Measurements from ENCODE around the gene CHST3.

Gene CHST3

GRCh38 chr10:71931295-71931694 lies 32.9 kb upstream of the CHST3 start:
- Histone ChIP-seq H2AFZ (ENCODE audit: low read length) (no peak overlapping the region), H3K9me2 (replicated peaks; ENCODE audit: low read depth, low read length) (no peaks in the 10 kb centered on the region), H3K4me2 (ENCODE audit: low read depth, low read length, poor library complexity, severe bottlenecking) (no peak overlapping the region), H3K4me3 (ENCODE audit: low read length, poor library complexity, severe bottlenecking) (no peak overlapping the region), H3K36me3 (ENCODE audit: insufficient read depth, low read length) (no peaks in the 10 kb centered on the region), H3K9me3 (ENCODE audit: insufficient read depth, low read depth, low read length) (no peaks in the 10 kb centered on the region), H4K20me1 (ENCODE audit: insufficient read depth, low read length, poor library complexity, severe bottlenecking) (no peaks in the 10 kb centered on the region), H3F3A (ENCODE audit: low read depth) (no peaks in the 10 kb centered on the region), H3K79me2 (ENCODE audit: insufficient read depth, low read length) (no peaks in the 10 kb centered on the region), H3K27me3 (ENCODE audit: insufficient read depth, low read length, poor library complexity, severe bottlenecking) (no peaks in the 10 kb centered on the region), H3K9ac (ENCODE audit: low read depth, low read length, poor library complexity, severe bottlenecking) (no peak overlapping the region), H3K4me1 (ENCODE audit: insufficient read depth, low read length, poor library complexity, severe bottlenecking) (no peaks in the 10 kb centered on the region)
- no peak for TF ChIP-seq EZH2phosphoT487 (IDR thresholded peaks at IDR 0.05; ENCODE audit: borderline replicate concordance)
- no peak for TF ChIP-seq CTCF (conservative IDR thresholded peaks at IDR 0.05; ENCODE audit: low read length)

- Histone ChIP-seq H3K9me2 (replicated peaks; ENCODE audit: low read depth, low read length) (no peaks in the 10 kb centered on the region), H3K36me3 (ENCODE audit: insufficient read depth, low read length) (no peaks in the 10 kb centered on the region), H3K27me3 (ENCODE audit: insufficient read depth, low read length, poor library complexity, severe bottlenecking) (no peaks in the 10 kb centered on the region), H3F3A (ENCODE audit: low read depth) (no peaks in the 10 kb centered on the region), H3K4me1 (ENCODE audit: insufficient read depth, low read length, poor library complexity, severe bottlenecking) (no peaks in the 10 kb centered on the region), H3K79me2 (ENCODE audit: insufficient read depth, low read length) (no peaks in the 10 kb centered on the region), H3K4me3 (ENCODE audit: low read length, poor library complexity, severe bottlenecking) (no peak overlapping the region), H4K20me1 (ENCODE audit: insufficient read depth, low read length, poor library complexity, severe bottlenecking) (no peaks in the 10 kb centered on the region), H2AFZ (ENCODE audit: low read length) (no peak overlapping the region), H3K9ac (ENCODE audit: low read depth, low read length, poor library complexity, severe bottlenecking) (no peak overlapping the region), H3K9me3 (ENCODE audit: insufficient read depth, low read depth, low read length) (no peaks in the 10 kb centered on the region), H3K4me2 (ENCODE audit: low read depth, low read length, poor library complexity, severe bottlenecking) (no peak overlapping the region)
- TF ChIP-seq CTCF (conservative IDR thresholded peaks at IDR 0.05; ENCODE audit: low read length) = no peak
- TF ChIP-seq EZH2phosphoT487 (IDR thresholded peaks at IDR 0.05; ENCODE audit: borderline replicate concordance) = no peak
Observed at GRCh38 chr10:71933651-71934050, 30.5 kb upstream of the CHST3 start.

- Histone ChIP-seq H3K9me2 (replicated peaks; ENCODE audit: low read depth, low read length) (no peaks in the 10 kb centered on the region), H3K27me3 (ENCODE audit: insufficient read depth, low read length, poor library complexity, severe bottlenecking) (no peaks in the 10 kb centered on the region), H3K4me2 (ENCODE audit: low read depth, low read length, poor library complexity, severe bottlenecking) (no peak overlapping the region), H3K4me1 (ENCODE audit: insufficient read depth, low read length, poor library complexity, severe bottlenecking) (no peaks in the 10 kb centered on the region), H3F3A (ENCODE audit: low read depth) (no peaks in the 10 kb centered on the region), H2AFZ (ENCODE audit: low read length) (no peak overlapping the region), H3K9me3 (ENCODE audit: insufficient read depth, low read depth, low read length) (no peaks in the 10 kb centered on the region), H3K36me3 (ENCODE audit: insufficient read depth, low read length) (no peaks in the 10 kb centered on the region), H4K20me1 (ENCODE audit: insufficient read depth, low read length, poor library complexity, severe bottlenecking) (no peaks in the 10 kb centered on the region), H3K79me2 (ENCODE audit: insufficient read depth, low read length) (no peaks in the 10 kb centered on the region), H3K4me3 (ENCODE audit: low read length, poor library complexity, severe bottlenecking) (no peak overlapping the region), H3K9ac (ENCODE audit: low read depth, low read length, poor library complexity, severe bottlenecking) (no peak overlapping the region)
- TF ChIP-seq CTCF (conservative IDR thresholded peaks at IDR 0.05; ENCODE audit: low read length) (no peak), EZH2phosphoT487 (IDR thresholded peaks at IDR 0.05; ENCODE audit: borderline replicate concordance) (no peak)
Observed at GRCh38 chr10:71938211-71938610, 26.0 kb upstream of the CHST3 start.
